ENCODE measurements around the gene CD320.
A peak's percentile ranks its signal among the peaks of the same experiment; 100 is the strongest.

The CD320 gene

GRCh38 chr19:8340341-8341096, 32.4 kb upstream of the CD320 start:
- Histone ChIP-seq H3K9ac (ENCODE audit: low read depth, low read length) (no peak overlapping the region), H3K36me3 (ENCODE audit: control insufficient read depth, insufficient read depth, low read length) (no peaks in the 10 kb centered on the region)

GRCh38 chr19:8338835-8339234, 30.7 kb upstream of the CD320 start:
- Histone ChIP-seq H3K4me3 (ENCODE audit: low read depth, low read length) (no peak overlapping the region), H3K27me3 (ENCODE audit: control insufficient read depth, insufficient read depth, low read length) (peaks cover 31% of the 10 kb centered on the region), H3K9ac (ENCODE audit: low read depth, low read length) (no peak overlapping the region), H3K4me1 (ENCODE audit: control insufficient read depth, insufficient read depth, low read length) (no peaks in the 10 kb centered on the region), H3K36me3 (ENCODE audit: control insufficient read depth, insufficient read depth, low read length) (no peaks in the 10 kb centered on the region), H3K9me3 (ENCODE audit: control insufficient read depth, insufficient read depth, low read length) (no peaks in the 10 kb centered on the region)

More at GRCh38 chr19:8340341-8341096, 32.4 kb upstream of the CD320 start:
- Histone ChIP-seq H3K9me3 (ENCODE audit: control insufficient read depth, insufficient read depth, low read length) (no peaks in the 10 kb centered on the region), H3K27me3 (ENCODE audit: control insufficient read depth, insufficient read depth, low read length) (peaks cover 22% of the 10 kb centered on the region), H3K4me3 (ENCODE audit: low read depth, low read length) (no peak overlapping the region), H3K4me1 (ENCODE audit: control insufficient read depth, insufficient read depth, low read length) (no peaks in the 10 kb centered on the region)

- H3K4me1 ChIP-seq (ENCODE audit: control insufficient read depth, insufficient read depth, low read length): no peaks in the 10 kb centered on the region
- H3K9ac ChIP-seq (ENCODE audit: low read depth, low read length): no peak overlapping the region
- H3K36me3 ChIP-seq (ENCODE audit: control insufficient read depth, insufficient read depth, low read length): no peaks in the 10 kb centered on the region
- no peak overlapping the region for H3K4me3 ChIP-seq (ENCODE audit: low read depth, low read length)
- no peaks in the 10 kb centered on the region for H3K9me3 ChIP-seq (ENCODE audit: control insufficient read depth, insufficient read depth, low read length)
- peaks cover 37% of the 10 kb centered on the region for H3K27me3 ChIP-seq (ENCODE audit: control insufficient read depth, insufficient read depth, low read length)
Observed at GRCh38 chr19:8337728-8338127, 29.6 kb upstream of the CD320 start.

- H3K9ac ChIP-seq (ENCODE audit: low read depth, low read length): no peak overlapping the region
Observed at GRCh38 chr19:8336660-8337059, 28.5 kb upstream of the CD320 start.

GRCh38 chr19:8336072-8336569, 28.0 kb upstream of the CD320 start:
- no peaks in the 10 kb centered on the region for H3K9me3 ChIP-seq (ENCODE audit: control insufficient read depth, insufficient read depth, low read length)
- H3K9ac ChIP-seq (ENCODE audit: low read depth, low read length): no peak overlapping the region
- peaks cover 37% of the 10 kb centered on the region for H3K27me3 ChIP-seq (ENCODE audit: control insufficient read depth, insufficient read depth, low read length)
- peak overlapping the region; percentile 57 for H3K4me3 ChIP-seq (ENCODE audit: low read depth, low read length)
- H3K36me3 ChIP-seq (ENCODE audit: control insufficient read depth, insufficient read depth, low read length): no peaks in the 10 kb centered on the region
- H3K4me1 ChIP-seq (ENCODE audit: control insufficient read depth, insufficient read depth, low read length): no peaks in the 10 kb centered on the region

More at GRCh38 chr19:8336660-8337059, 28.5 kb upstream of the CD320 start:
- H3K9me3 ChIP-seq (ENCODE audit: control insufficient read depth, insufficient read depth, low read length): no peaks in the 10 kb centered on the region
- no peak overlapping the region for H3K4me3 ChIP-seq (ENCODE audit: low read depth, low read length)
- no peaks in the 10 kb centered on the region for H3K4me1 ChIP-seq (ENCODE audit: control insufficient read depth, insufficient read depth, low read length)
- H3K36me3 ChIP-seq (ENCODE audit: control insufficient read depth, insufficient read depth, low read length): no peaks in the 10 kb centered on the region
- peaks cover 37% of the 10 kb centered on the region for H3K27me3 ChIP-seq (ENCODE audit: control insufficient read depth, insufficient read depth, low read length)

GRCh38 chr19:8335343-8336071, 27.3 kb upstream of the CD320 start:
- H3K27me3 ChIP-seq (ENCODE audit: control insufficient read depth, insufficient read depth, low read length): peaks cover 37% of the 10 kb centered on the region
- H3K4me1 ChIP-seq (ENCODE audit: control insufficient read depth, insufficient read depth, low read length): no peaks in the 10 kb centered on the region
- H3K9me3 ChIP-seq (ENCODE audit: control insufficient read depth, insufficient read depth, low read length): no peaks in the 10 kb centered on the region
- peak overlapping the region; percentile 57 for H3K4me3 ChIP-seq (ENCODE audit: low read depth, low read length)
- H3K9ac ChIP-seq (ENCODE audit: low read depth, low read length): no peak overlapping the region
- no peaks in the 10 kb centered on the region for H3K36me3 ChIP-seq (ENCODE audit: control insufficient read depth, insufficient read depth, low read length)

GRCh38 chr19:8334458-8335342, 26.5 kb upstream of the CD320 start:
- Histone ChIP-seq H3K4me3 (ENCODE audit: low read depth, low read length) (peak overlapping the region; percentile 57), H3K36me3 (ENCODE audit: control insufficient read depth, insufficient read depth, low read length) (no peaks in the 10 kb centered on the region), H3K9me3 (ENCODE audit: control insufficient read depth, insufficient read depth, low read length) (no peaks in the 10 kb centered on the region), H3K9ac (ENCODE audit: low read depth, low read length) (no peak overlapping the region), H3K4me1 (ENCODE audit: control insufficient read depth, insufficient read depth, low read length) (no peaks in the 10 kb centered on the region), H3K27me3 (ENCODE audit: control insufficient read depth, insufficient read depth, low read length) (peaks cover 37% of the 10 kb centered on the region)

- H3K4me3 ChIP-seq (ENCODE audit: low read depth, low read length): peak overlapping the region; percentile 57
- peaks cover 37% of the 10 kb centered on the region for H3K27me3 ChIP-seq (ENCODE audit: control insufficient read depth, insufficient read depth, low read length)
- H3K9me3 ChIP-seq (ENCODE audit: control insufficient read depth, insufficient read depth, low read length): no peaks in the 10 kb centered on the region
- no peaks in the 10 kb centered on the region for H3K36me3 ChIP-seq (ENCODE audit: control insufficient read depth, insufficient read depth, low read length)
- no peak overlapping the region for H3K9ac ChIP-seq (ENCODE audit: low read depth, low read length)
- H3K4me1 ChIP-seq (ENCODE audit: control insufficient read depth, insufficient read depth, low read length): no peaks in the 10 kb centered on the region
Observed at GRCh38 chr19:8333767-8334457, 25.8 kb upstream of the CD320 start.

GRCh38 chr19:8332976-8333766, 25.0 kb upstream of the CD320 start:
- no peaks in the 10 kb centered on the region for H3K36me3 ChIP-seq (ENCODE audit: control insufficient read depth, insufficient read depth, low read length)
- H3K4me1 ChIP-seq (ENCODE audit: control insufficient read depth, insufficient read depth, low read length): no peaks in the 10 kb centered on the region
- peaks cover 37% of the 10 kb centered on the region for H3K27me3 ChIP-seq (ENCODE audit: control insufficient read depth, insufficient read depth, low read length)
- H3K4me3 ChIP-seq (ENCODE audit: low read depth, low read length): peak overlapping the region; percentile 57
- H3K9ac ChIP-seq (ENCODE audit: low read depth, low read length): no peak overlapping the region
- H3K9me3 ChIP-seq (ENCODE audit: control insufficient read depth, insufficient read depth, low read length): no peaks in the 10 kb centered on the region

- Histone ChIP-seq H3K4me1 (ENCODE audit: control insufficient read depth, insufficient read depth, low read length) (no peaks in the 10 kb centered on the region), H3K36me3 (ENCODE audit: control insufficient read depth, insufficient read depth, low read length) (no peaks in the 10 kb centered on the region), H3K9ac (ENCODE audit: low read depth, low read length) (no peak overlapping the region), H3K27me3 (ENCODE audit: control insufficient read depth, insufficient read depth, low read length) (peaks cover 33% of the 10 kb centered on the region), H3K4me3 (ENCODE audit: low read depth, low read length) (no peak overlapping the region), H3K9me3 (ENCODE audit: control insufficient read depth, insufficient read depth, low read length) (no peaks in the 10 kb centered on the region)
Observed at GRCh38 chr19:8331263-8331845, 23.2 kb upstream of the CD320 start.
